HG03103 (cell line): ENCODE data around the gene HSPA1L.
"Not testable (repeated sequence)": the region's sequence is repeated elsewhere in the genome, so short reads cannot be mapped to it uniquely, and the experiment has no call there.

Experiments
- ATAC-seq: cut with Tn5 transposase; IDR thresholded peaks from one replicate; pipeline ENCODE4 v1.9.1; 2021; ENCODE audit warnings: low read depth; ENCODE audit not compliant: unreplicated experiment

The HSPA1L gene

DNA sequence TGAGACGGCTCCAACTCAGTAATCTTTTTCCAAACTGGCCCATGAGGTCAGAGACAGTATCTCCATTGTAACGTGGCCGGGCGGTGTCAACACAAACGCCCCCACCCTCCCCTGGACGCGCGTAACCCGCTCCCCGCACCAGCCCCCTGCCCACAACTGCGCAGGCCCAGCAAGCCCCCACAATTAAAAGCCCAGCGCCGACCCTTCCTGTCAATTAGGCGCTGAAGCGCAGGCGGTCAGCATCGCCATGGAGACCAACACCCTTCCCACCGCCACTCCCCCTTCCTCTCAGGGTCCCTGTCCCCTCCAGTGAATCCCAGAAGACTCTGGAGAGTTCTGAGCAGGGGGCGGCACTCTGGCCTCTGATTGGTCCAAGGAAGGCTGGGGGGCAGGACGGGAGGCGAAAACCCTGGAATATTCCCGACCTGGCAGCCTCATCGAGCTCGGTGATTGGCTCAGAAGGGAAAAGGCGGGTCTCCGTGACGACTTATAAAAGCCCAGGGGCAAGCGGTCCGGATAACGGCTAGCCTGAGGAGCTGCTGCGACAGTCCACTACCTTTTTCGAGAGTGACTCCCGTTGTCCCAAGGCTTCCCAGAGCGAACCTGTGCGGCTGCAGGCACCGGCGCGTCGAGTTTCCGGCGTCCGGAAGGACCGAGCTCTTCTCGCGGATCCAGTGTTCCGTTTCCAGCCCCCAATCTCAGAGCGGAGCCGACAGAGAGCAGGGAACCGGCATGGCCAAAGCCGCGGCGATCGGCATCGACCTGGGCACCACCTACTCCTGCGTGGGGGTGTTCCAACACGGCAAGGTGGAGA is at the start of gene HSPA1L, which contains the start of gene HSPA1A:
Gene HSPA1L, minus strand, starts transcription at position 259 of the 814 bp plus-strand sequence. CDS start 3,311 bp downstream, outside the sequence.
Gene HSPA1A, plus strand, starts transcription at position 519 of the 814 bp plus-strand sequence. Its CDS starts 214 bp downstream, at position 733.
- ATAC-seq: no peak

DNA sequence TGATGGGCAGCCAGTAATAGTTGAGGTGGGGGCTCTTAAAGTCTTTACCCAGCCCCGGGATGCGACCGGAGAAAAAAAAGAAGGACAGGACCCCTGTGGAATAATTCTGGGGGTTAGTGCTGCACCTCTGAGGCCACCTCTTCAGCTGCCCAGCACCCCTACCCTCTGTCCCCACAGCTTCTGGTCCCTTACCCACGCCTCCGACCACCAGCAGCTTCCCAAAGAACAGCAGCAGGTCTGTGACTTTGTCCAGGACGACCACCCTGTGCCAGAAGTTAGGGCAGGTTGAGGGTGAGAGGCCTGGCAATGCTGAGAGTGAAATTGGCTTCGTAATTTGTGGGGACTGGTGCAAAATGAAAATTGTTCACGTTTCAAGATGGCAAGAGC is 49.7 kb upstream of the HSPA1L start:
- no peak for ATAC-seq

DNA sequence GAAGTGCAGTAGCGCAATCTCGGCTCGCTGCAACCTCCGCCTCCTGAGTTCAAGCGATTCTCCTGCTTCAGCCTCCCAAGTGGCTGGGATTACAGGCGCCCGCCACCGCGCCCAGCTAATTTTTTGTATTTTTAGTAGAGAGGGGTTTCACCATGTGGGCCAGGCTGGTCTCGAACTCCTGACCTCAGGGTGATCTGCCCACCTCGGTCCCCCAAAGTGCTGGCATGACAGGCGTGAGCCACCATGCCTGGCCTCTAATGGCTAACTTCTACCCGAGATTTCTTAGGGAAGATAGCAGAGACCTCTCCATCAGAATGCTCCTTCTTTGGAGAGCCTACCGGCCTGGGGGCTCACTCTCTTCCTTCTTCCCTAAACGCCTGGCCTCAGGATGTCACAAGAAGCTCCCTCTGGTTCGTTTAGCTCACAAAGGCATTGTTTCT is 49.1 kb upstream of the HSPA1L start:
- ATAC-seq: not testable (repeated sequence)

DNA sequence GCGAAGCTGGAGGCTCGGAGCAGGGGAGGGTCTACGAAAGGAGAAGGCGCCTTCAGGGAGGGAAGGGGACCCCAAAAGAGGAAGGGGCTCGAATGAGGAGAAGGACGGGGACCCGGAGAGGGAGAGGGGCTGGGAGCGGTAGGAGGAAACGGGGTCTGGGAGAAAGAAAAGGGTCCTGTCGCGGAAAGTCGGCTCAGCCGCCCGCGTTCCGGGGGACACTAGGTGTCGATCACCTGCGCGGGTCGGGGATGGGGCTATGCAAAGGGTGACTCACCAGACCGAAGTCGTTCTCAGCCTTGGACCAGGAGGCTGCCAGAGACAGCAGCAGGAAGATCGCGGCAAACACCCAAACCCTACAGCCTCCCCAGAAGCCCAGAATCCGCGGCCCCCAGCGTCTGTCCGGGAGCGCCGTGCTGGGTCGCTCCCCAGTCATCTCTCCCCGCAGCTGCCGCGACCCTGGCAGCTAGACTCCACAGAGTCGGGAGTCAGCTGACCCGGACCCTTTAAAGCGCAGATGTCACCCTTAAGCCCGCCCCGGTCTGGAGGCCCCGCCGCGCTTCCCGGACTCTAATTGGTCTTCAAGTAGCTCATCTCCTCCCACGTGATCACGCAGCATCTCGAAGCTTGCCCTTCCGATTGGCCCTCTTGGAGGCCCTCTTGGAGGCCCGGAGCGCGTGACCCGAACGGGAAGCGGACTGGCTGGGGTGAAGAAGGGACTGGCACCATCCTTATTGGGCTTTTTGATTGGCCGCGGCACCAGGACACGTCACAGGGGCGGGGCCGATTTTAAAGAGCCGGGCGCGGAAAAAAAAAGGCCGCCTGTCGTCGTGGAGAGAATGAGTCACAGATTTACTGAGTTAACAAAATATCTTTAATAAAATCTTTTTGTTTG is 47.5 kb upstream of the HSPA1L start, which contains the start of gene NEU1:
Gene NEU1, minus strand, starts transcription at position 478 of the 892 bp plus-strand sequence. Its CDS starts 45 bp downstream, at position 433.
- peak; percentile 86 for ATAC-seq

DNA sequence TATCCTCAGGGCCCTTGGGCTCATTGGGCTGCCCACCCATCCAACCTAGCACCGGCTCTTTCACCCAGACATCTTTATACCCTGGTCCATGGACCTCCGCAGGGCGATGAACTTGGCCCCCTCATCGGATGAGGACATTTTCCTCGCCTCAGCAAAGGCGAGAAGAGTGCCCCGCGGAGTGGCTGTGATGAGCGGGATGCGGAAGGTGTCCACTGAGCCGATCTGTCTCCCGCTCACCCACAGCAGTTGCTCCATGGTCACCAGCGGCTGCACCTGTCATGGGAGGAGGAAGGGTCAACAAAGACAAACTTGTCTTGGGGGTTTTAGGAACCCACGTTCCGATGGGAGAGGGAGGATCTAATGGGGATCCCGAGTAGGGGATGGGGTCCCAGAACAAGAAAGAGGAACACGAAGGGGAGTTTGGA is 46.8 kb upstream of the HSPA1L start:
- no peak for ATAC-seq

DNA sequence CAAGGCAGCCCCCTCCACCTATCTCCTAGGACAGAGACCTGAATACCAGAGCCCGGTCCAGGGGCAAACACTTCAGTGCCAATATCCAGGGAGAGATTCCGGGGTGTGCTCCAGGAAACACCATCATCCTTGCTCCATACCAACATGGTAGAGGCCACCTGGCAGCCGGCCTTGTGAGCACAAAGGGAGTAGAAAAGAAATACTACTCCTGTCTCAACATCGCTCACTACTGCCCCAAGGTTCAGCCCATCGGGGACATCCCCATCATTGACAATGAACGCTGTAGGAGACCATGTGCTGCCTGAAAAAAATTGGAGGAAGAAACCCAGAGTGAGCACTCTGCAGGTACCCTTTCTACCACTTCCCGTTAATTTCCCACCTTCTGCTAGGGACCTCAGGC is 46.1 kb upstream of the HSPA1L start:
- ATAC-seq: no peak

DNA sequence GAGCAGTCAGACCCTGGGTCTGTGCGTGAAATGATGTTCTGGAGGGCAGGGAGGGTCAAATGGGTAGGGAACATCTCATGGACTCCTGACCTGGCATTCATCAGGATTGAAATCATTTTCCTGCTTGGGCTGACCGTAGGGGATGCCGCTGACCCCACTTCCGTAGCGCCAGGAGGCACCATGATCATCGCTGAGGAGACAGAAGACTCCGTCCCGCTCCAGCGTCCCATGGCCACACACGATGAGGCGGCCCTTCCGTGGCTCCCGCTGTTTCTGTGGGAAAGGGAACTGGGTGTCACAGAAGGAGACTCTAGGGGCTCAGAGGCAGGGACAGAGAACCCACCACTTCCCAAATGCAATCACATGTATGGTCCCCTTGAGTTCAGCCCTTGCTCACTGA is 45.3 kb upstream of the HSPA1L start:
- ATAC-seq: no peak

DNA sequence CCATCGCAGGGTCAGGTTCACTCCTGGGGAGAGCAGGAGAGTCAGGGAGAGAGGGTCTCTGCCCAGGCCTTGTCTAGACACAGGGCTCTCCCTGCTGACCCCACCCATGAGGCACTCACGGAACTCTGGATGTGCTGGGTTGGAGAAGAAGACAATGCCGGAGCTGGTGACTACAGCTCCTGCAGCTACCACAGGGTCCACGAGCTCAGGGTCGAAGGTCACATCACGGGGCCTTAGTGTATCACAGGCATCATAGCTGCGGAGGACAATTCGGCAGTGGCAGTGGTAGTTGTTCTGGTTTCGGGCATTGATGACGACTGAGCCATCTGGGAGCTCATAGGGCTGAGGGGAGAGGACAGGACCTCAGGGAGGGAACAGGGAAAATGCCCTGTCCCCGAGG is 44.8 kb upstream of the HSPA1L start:
- ATAC-seq: no peak

DNA sequence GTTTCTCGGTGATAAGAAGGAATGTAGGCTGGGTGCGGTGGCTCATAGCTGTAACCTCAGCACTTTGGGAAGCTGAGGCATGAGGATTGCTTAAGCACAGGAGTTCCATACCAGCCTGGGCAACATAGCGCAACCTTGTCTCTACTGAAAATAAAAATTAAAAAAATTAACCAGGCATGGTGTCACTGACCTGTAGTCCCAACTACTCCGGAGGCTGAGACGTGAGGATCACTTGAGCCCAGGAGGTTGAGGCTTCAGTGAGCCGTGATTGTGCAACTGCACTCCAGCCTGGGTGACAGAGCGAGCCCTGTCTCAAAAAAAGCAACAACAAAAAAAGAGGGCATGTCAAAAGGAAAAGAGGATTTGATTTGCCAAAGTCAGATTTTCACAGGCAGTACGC is 43.6 kb upstream of the HSPA1L start:
- no peak for ATAC-seq

DNA sequence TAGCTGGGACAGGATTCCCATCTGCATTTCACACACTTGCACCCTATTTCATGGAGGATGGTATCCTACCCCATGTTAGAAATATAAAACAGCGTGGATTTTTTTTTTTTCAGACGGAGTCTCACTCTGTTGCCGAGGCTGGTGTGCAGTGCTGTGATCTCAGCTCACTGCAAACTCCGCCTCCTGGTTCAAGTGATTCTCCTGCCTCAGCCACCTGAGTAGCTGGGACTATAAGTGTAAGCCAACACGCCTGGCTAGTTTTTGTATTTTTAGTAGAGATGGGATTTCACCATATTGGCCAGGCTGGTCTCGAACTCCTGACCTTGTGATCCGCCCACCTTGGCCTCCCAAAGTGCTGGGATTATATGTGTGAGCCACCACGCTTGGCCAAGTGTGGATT is 42.7 kb upstream of the HSPA1L start:
- ATAC-seq: not testable (repeated sequence)

DNA sequence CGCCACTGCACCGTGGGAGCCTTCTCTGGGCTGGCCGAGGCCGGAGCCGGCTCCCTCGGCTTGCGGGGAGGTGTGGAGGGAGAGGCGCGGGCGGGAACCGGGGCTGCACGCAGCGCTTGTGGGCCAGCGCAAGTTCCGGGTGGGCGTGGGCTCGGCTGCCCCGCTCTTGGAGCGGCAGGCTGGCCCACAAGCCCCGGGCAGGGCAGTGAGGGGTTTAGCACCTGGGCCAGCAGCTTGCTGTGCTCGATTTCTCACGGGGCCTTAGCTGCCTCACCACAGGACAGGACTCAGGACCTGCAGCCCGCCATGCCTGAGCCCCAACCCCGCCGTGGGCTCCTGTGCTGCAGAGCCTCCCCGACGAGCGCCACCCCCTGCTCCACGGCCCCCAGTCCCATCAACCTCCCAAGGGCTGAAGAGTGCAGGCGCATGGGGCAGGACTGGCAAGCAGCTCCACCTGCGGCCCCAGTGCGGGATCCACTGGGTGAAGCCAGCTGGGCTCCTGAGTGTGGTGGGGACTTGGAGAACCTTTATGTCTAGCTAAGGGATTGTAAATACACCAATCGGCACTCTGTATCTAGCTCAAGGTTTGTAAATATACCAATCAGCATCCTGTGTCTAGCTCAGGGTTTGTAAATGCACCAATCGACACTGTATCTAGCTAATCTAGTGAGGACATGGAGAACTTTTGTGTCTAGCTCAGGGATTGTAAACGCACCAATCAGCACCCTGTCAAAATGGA is 37.1 kb upstream of the HSPA1L start:
- ATAC-seq: not testable (repeated sequence)

DNA sequence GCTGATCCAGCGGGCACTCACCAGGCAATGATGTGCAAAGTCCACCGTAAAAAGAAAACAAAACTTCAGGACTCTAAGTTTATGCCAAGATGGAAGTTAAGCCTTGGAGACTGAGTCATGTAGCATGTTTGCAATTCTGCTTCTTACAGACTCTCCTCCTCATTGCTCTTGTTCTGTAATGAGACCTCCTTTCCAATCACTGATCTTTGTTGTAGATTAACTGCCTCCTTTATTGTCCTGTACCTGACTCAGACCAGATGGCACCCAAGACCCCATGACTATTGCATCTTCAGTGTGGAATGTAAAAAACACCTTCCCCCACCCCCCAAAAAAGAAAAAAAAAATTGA is 36.4 kb upstream of the HSPA1L start:
- no peak for ATAC-seq

DNA sequence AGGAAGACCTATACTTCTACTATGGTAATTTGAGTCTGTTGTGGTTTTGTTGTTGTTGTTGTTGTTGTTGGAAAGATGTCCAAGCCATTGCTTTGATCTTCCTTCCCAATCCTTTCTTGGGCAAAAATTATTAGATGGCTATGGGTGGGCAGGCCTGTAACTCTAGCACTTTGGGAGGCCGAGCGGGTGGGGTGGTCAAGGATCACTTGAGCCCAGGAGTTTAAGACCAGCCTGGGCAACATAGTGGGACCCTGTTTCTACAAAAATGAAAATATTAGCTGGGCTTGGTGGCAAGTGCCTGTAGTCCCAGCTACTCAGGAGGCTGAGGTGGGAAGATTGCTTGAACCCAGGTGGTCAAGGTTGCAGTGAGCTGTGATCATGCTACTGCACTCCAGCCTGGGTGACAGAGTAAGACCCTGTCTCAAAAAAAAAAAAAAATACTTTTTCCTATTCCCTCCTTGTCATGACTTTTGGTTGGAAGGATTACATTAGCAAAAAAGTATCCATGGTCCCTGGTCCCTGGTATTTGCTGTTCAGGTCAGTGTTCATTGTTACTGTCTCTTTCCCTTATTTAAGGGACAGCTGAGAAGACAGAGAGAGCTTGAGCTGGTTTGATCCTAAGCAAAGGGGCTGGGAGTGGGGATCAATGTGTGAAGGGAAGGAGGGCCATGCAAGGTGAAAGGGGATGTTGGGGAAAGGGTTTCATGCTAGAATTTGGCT is 35.8 kb upstream of the HSPA1L start:
- no peak for ATAC-seq

DNA sequence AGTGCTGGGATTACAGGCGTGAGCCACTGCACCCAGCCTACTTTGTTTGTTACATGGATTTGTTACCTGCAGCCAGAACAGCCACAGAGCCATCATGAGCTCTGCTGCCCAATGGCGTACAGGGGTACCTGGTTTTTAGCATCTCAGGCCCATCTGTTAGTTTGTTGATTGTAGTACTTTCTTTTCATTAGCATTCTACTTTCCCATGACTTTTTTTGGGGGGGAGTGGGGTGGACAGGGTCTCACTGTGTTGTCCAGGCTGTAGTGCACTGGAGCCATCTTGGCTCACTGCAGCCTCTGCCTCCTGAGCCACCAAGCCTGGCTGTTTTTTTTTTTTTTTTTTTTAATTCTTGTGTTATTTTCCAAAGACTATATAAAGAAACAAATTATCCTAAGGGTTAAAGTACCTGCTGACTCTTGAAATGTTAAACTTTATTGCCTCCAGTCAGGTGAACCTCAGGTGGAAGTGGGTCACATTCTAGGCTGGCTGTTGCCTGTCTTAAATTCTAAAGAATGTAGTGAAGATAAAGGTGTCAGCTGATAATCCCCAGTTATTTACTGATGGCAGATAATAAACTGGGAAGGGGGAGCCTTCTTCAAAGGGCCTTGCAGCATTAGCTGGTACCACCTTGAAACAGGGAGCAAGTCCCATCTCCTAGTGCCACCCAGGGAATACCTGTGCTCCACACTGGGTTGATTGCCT is 32.3 kb upstream of the HSPA1L start:
- no peak for ATAC-seq

DNA sequence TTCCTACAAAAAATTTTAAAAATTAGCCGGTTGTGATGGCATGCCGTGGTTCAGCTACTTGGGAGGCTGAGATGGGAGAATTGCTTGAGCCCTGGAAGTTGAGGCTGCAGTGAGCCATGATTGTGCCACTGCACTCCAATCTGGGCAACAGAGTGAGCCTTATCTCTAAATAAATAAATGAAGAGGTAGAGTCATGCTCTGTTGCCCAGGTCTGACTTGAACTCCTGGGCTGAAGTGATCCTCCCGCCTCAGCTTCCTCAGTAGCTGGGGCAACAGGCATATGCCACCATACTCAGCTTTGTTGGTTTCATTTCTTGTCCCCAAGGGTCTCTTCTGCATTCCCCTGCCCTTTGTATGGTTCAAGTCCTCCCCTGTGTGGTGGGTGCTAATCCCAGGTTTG is 29.4 kb upstream of the HSPA1L start:
- no peak for ATAC-seq

DNA sequence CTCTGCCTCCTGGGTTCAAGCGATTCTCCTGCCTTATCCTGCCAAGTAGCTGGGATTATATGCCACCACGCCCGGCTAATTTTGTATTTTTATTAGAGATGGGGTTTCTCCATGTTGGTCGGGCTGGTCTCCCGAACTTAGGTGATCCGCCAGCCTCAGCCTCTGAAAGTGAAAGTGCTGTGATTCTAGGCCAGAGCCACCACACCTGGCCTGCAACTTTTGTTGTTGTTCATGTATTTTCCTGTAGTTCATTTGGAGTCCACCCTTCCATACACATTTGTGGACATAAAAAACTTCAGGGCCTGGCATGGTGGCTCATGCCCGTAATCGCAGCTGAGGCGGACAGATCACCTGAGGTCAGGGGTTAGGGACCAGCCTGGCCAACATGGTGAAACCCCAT is 27.0 kb upstream of the HSPA1L start:
- no peak for ATAC-seq

DNA sequence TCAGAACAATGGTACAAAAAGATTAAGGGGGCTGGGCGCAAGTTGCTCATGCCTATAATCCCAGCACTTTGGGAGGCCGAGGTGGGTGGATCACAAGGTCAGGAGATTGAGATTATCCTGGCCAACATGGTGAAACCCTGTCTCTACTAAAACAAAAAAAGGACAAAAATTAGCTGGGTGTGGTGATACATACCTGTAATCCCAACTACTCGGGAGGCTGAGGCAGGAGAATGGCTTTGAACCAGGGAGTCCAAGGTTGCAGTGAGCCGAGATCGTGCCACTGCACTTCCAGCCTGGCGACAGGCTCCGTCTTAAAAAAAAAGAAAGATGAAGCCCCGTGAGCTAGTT is 24.7 kb upstream of the HSPA1L start:
- not testable (repeated sequence) for ATAC-seq

DNA sequence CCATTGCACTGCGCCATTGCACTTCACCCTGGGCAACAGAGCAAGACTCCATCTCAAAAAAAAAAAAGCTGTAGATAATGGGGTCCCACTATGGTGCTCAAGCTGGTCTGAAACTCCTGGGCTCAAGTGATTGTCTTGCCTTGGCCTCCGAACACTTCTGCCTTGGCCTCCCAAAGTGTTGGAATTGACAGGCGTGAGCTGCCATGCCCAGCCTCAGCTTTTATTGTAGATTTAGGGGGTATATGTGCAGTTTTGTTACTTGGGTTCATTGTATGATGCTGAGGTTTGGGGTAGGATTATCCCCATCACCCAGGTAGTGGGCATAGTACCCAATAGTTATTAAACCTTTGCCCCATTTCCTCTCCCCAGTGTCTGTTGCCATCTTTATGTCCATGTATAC is 23.9 kb upstream of the HSPA1L start:
- no peak for ATAC-seq

DNA sequence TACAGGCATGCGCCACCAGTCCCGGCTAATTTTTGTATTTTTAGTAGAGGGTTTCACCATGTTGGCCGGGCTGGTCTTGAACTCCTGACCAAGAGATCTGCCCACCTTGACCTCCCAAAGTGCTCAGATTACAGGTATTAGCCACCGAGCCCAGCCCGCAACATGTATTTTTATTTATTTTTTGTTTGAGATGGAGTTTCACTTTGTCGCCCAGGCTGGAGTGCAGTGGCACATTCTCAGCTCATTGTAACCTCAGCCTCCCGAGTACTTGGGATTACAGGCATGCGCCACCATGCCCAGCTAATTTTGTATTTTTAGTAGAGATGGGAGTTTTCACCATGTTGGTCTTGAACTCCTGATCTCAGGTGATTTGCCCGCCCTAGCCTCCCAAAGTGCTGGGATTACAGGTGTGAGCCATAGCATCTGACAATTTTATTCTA is 23.1 kb upstream of the HSPA1L start:
- ATAC-seq: not testable (repeated sequence)
